CD4-positive, alpha-beta T cell treated with Interleukin-4 for 4 hours (primary cell): ENCODE data around the gene SPG7.

Source experiments
- DNase-seq: peaks from one replicate; pipeline ENCODE4 v3.0.0-alpha.2; 2020

The SPG7 gene

DNA sequence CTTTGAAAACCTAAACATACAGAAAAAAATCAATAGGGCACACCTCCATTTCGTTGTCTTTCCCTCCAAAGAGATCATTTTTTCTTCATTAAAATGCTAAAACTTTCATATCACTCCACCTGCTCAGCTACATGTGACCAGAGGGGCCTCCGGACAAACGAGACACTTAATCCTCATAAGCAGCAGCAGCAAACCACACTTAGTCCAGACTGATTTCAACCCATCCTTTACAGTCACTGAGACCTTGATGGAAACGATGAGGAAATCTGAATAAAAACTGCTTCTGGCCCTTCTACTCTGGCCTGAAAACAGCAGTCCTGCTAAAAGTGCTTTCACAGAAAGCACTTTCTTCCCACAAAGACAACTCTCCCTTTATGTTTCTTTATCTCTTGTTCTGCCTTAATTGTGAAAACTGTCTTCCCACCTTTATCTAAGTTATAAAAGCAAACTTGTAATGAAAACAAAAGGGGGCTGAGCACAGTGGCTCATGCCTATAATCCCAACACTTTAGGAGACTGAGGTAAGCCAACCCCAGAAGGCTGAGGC is 22.4 kb upstream of the SPG7 start:
- no peak for DNase-seq

DNA sequence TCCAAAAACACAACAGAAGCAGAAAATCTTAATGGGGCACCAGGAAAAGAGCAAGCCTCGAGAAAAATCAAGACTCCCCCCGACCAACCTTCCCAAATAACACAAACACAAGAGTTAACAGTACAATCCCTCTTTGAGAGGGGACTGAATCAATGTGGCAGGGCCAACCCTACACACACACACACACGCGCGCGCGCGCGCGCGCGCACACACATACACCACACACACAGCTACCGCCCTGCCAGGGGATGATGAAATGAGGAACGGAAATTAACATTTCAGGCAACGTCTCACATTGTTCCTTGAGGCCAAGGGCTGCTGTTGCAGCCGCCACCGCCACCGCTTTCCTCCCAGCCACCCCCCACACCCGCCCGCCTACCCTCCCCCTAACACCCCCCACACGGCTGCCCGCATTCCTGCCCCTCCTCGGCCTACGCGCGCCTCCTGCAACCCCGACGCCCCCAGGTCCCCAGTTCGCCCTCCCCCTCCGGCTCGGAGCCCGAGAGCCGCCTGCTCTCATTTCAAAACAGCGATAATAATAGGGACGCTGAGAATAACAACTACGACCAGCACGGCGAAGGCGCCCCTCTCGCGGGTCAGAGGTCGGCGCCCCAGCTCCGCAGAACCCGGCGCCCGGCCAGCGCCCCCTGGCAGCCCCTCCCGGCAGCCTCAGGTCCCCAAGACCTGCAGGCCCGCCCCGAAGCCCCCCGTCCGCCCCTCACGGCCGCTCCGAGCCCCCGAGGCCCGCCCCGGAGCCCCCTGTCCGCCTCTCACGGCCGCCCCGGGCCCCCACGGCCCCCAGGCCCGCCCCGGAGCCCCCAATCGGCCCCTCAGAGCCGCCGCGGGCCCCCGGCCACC is 18.9 kb upstream of the SPG7 start:
- peak; percentile 93 for DNase-seq

DNA sequence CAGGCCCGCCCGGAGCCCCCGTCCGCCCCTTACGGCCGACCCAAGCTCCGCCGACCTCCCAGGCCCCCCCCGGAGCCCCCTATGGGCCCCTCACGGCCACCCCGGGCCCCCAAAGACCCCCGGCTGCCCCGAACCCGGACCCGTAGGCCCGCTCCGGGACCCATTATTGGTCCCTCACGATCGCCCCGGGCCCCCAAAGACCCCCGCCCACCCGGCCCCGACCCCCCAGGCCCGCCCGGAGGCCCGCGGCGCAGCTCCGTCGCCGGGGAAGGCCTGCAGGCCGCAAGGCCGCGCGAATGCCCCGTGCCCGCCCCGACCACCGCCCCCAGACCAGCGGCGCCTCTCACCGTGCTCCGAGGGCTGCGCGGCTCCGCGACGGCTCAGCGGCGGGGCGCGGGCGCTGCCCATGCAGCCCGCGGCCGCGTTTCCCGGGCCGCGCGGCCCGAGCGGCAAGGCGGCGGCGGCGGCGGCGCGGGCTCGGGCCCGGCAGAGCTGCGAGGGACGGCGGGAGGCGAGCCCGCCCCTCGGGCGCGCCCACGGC is 18.2 kb upstream of the SPG7 start:
- no peak for DNase-seq

DNA sequence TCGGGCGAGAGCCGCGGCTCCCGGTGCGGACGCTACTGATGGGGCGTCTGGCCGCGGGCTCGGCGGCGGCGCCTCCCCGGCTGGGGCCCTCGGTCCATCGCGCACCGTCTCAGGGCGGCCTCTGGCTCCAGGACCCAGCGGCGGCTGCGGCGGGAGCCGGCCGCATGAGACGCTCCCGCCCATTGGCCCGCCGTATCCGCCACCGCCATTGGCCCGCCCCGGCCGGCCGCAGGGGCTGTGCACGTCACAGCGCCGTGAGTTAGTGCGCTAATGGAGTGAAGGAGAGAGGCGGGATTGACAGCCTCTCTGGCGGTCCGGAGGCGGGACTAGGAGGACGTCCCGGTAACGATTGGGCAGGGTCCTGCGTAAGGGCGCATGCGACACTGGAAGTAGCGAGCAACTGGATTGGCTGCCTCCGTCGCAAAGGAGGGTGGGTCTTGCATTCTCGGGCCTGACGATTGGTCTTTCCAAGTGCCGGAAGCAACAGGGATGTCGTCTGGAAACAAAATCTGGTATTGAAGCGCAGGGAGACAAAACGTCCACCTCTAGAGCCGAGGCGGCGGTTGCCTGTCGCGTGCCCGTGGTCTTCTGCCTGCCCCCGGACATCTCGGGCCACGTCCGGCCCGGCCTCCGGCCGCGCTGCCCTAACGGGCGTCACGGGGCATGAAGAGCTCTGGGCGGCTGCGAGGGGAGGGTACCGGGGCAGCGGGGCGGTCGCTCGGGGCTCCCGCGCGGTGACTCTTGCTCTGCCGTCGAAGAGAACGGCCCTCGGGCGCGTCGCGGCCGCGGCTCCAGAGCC is 17.6 kb upstream of the SPG7 start, which contains the start of gene ANKRD11:
TSS of gene ANKRD11 (minus strand) at position 123 of the 799 bp plus-strand sequence. CDS start 173,542 bp downstream, outside the sequence.
- peak; percentile 100 for DNase-seq

DNA sequence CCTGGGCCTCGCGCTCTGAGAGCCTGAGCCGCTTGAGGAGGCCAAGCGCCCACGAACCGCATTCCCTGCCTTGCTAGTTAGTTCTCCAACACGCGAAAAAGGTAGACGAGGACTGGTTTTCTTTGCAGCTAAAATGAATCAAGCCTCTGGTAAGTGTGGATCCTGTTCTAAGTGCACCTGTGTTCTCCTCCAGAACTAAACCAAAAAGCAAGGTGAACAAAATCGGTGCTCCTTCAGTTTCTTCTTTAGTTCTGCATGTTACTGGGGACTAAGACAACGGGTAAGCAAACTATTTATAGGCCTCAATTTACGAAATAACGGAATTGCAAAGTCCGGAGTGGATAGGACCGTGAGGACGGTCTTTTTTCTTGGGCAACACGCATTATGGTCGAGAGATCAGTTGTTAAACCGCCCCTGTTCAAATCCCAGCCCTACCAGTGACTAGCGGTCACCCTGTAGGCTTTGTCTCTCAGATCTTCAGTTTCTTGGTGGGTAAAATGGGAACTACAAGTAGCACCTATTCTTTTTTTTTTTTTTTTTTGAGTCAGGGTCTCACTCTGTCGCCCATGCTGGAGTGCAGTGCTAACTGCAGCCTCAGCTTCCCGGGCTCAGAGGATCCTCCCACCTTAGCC is 16.8 kb upstream of the SPG7 start:
- no peak for DNase-seq

DNA sequence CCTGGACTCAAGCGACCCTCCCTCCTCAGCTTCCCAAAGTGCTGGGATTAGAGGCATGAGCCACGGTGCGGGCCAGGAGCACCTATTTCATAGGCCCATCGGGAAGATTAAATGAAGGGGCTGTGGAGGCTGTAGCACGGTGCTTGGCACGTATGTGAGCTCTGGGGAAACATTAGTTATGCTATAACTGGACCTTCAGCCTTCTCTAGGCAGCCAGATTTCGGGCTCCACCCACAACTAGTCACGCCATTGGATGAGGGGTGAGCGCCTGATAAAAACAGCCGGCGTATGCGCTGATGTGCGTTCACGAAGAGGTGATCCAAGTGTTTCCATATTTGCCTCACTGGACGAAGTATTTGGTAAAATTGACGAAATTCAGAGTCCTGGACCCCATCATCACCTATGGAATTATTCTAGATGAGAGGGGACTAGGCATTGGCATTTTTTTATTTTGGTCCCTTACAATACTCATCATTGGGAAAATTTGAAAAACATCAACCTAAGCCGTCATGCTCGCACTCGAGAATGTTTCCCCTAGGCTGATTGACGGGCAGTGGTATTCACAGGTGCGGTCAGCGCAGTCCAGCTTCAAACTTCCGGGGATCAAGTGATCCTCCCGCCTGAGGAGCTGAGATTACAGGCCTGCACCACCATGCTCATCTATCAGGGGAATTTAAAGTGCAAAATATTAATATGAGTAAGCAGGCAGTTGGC is 16.1 kb upstream of the SPG7 start:
- no peak for DNase-seq

DNA sequence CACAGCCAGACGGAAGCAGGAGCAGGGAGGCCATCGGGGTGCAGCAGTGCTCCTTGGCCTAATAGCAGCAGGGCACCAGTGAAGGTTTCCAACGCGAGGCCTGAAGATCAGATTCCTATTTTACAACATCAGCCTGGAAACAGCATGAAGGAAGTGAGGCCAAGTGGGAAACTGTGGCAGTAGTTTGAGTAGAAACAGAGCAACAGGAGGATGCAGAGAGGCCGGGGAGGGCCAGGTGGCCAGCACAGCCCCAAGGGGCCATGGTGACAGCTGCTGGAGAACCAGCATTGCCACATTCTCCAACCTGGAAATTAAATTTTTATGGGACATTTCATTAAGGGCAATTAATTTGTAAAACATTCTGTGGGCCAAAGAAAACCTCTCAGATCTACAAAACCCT is 14.4 kb upstream of the SPG7 start:
- DNase-seq, result no peak

DNA sequence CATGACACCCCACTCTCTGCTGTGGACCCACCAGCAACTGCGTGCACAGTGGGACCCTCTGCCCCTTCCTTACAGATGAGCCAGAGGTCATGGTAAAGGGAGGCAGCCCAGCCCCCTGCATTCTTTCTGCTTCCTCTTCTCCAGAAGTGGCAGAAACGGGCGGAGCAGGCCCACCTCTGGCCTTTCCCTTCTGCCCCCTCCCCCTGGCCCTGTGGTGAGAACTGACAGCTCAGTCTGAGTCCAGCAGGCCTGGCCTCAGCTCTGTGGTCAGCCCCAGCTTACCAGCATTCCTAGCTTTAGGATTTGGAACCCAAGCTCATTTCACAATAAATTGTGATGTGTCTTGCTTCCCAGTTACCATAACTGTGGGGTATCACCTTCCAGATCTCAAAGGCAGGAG is 13.1 kb upstream of the SPG7 start:
- DNase-seq, result no peak

DNA sequence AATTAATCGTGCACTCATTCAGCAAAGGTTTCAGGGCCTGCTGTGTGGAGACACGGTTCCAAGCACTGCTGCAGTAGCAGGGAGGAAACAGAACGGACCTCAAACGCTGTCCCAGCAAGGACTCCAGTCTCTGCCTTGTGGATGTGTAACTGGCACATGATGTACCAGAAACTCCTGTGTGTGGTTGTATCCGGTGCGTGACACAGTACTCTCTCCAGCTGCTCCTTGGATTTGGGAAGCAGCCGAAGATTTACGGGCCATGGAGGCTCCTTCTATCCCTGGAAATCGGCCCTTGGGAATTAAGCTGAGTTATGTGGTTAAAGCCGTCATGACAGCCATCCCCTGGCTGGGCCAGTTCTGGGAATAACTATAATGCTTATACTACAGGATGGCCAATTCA is 9.4 kb upstream of the SPG7 start:
- DNase-seq, result no peak

DNA sequence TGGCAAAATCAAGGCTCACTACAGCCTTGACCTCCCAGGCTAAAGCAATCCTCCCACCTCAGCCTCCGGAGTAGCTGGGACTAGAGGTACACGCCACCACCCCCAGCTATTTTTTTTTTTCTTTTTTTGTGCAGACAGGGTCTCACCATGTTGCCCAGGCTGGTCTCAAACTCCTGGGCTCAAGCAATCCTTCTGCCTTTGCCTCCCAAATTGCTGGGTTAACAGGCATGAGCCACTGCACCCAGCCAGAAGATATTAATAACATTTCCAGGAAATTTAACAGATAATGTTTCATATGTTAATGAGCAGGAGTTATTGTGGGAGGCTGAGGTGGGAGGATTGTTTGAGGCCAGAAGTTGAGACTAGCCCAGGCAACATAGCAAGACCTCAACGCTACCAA is 8.4 kb upstream of the SPG7 start:
- DNase-seq, result no peak

DNA sequence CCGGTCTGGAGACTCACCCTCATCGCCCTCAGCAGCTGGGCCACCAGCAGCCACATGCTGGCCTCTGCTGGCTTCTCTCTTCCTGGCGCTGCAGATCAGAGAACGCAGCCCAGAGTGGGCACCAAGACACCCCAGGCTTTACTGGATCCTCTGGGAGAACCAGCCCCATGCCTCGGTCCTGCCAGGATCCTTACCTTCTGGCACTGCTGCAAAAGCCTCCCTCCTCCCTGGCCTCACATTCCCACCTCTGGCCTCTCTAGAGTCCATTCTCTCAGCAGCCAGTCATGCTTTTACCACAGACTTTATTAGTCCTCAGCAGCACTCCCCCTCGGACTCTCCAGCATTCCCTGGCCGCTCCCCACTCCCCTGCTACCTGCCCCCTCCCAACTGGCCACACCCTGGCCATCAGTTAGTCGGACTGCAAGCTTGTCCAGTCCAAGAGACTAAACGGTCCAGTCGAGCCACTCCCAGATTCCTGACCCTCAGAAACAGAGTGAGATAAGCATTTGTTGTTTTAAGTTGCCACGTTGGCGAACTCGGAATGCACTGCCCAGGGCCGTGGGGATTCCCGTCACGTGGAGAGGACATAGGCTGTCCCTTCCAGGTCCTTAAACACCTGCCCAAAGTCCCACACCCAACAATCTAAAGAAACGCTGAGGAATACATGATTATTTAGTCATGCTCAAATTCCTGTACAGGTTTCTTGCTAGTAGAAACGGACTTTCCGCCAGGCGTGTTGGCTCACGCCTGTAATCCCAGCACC is 5.9 kb upstream of the SPG7 start:
- DNase-seq, result no peak

DNA sequence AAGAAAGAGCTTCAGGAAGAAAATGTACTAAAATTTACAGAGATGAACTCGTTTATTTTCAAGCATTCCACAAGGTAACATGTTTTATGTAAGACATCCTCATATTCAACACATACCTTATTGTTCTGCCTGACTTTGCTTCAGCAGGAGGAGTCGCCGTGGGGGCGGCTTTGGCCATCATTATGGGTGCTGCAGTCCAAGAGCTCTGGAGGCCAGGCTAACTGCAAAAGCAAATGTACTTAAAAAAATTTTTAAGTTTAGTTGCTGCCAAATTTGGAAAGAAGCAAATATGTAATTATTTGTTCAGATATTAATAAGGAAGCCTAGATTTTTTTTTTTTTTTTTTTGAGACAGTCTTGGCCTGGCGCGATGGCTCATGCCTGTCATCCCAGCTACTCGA is 4.1 kb upstream of the SPG7 start:
- DNase-seq, result no peak

DNA sequence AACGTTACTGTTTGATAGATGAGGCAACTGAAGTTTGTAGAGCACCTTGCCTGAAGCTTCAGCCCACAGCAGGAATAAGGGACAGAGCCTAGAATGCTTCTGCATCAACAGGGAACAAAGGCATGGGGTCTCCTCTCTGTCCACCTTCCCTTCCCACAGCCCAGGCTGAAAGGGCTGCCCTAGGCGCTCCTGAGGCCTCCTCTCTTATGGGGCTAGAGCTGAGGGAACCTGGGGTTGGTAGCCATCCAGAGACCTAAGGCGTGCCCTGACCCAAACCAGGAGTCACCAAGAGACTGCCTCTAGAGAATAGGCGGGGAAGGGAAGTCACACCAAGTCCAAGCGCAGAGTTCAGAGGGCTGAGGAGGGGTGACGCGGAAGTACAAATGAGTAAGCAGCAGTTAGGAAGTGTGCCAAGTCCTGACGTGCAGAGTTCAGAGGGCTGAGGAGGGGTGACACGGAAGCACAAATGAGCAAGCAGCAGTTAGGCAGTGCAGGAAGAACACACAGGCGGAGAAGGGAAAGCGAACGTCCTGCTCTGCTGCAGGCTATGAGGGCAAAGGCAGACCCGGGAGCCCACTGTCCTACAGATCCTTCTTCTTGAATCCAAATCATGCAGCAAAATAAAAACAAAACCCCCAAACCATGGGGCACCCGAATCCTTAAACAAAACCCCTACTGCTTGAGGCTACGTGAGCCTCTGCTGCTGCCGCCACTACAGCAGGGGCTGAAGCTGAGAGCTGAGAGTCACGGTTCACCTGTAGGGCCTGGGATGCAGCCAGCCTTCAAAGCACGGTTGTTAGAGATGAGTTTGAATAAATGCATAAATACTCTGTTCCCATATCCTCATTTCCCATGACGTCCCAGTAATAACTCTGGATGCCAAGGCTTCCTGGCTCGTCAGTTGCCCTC is 2.7 kb upstream of the SPG7 start:
- peak; percentile 94 for DNase-seq

DNA sequence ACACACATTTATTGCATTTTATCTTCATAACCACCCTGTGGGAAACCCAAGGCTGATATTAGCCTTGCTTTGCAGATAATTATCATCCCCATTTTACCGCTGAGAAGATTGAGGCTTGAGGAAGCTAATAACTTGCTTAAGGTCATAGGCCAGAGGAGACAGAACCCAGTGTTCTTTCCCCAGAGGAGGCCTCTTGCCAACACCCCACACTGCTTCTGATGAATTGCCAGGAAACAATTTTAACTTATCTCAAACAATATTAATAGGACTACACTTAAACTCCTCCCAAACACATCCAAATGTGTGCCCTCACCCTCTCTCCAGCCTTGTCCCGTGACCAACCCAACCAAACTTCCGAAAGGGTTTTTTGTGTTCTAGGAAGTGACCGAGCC is 2.1 kb upstream of the SPG7 start:
- no peak for DNase-seq

DNA sequence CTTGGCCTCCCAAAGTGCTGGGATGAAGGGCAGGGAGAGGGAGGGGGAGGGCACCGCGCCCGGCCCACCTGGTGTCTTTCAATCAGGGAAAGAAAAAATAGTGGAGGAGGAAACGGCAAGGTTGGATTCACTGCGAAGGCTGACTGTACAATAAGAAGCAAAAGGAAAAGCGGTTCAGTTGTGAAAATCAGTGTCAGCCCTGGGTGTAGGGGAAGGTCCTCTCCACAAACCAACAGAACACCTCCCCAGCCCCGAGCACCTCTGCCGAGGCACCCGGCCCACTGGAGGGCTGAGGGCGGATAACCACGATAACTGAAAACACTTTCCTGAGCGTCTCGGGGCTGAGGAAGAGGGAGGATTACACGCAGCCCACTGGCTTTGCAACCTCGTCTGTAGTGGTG is 1.4 kb upstream of the SPG7 start:
- DNase-seq, result peak; percentile 32

DNA sequence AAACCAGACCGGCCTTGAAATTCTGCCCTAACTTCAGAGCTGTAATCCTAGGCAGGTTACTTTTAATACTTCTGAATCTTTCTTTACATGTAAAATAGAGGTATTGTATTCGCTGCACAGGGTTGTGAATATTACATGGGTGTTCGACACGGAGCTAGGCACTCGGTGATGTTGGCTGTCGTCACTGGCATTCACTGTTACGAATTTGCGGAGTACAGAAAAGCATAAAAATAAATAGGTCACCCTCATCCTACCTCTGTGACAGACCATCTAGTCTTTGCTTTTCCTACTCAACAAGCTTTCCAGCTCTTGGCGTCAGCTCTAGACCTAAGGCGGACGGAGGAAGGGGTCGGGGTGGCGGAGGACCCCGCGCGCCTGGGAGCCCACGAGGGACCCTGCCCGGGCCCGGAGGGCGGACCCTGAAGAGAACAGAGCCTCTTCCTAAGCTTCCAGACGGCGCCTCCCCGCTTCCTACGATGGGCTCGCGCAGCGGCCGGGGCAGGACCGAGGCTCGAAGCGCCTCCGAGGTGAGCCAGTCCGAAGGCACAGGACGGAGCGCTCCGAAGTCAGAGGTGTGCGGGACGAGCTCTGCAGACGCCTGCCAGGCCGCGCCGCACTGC is 879 bp upstream of the SPG7 start:
- no peak for DNase-seq

DNA sequence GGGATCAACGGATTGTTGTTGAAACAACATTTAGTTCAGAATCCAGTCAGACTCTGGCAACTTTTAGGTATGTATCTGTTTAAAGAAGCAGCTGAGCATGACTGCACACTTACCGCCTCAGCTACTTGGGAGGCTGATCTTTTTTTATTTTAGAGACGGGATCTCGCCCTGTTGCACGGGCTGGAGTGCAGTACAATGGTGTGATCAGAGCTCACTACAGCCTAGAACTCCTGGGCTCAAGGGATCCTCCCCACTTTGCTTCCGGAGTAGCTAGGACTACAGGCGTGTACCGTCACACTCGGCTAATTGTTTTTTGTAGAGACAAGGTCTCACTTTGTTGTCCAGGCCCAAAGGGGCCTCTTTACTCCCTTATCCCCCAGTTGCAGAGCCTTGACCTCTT is 2.3 kb downstream of the SPG7 start:
- no peak for DNase-seq

DNA sequence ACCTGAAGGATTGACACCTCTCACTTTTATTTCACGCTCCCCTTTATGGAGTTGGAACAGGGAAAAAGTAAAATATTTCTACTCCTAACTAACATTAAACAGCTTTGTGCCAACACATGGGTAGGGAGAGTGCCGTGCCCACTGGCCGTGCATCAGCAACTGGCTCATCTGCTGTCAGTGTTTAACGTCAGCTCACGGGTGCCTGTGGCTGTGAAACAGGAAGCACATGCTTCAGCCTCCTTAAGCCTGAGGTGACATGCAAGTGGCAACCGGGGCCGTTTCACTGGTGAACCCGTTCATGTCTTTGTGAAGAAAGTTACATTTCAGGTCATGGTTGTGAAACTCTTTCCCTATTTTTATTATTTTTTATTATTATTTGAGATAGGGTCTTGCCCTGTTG is 3.2 kb downstream of the SPG7 start:
- no peak for DNase-seq

DNA sequence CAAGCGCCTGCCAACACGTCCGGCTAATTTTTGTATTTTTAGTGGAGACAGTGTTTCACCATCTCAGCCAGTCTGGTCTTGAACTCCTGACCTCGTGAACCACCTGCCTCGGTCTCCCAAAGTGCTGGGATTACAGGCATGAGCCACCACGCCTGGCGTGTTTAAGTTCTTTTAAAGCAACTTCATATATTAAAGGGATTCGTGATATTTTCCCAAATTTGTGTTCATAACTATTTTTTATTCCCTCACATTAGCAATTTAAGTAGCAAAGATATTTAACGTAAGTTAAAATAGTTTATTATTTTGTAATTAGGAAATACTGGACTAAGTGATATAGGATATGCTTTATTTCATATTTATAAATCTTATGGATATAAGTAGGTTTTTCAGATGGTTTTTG is 4.2 kb downstream of the SPG7 start:
- no peak for DNase-seq

DNA sequence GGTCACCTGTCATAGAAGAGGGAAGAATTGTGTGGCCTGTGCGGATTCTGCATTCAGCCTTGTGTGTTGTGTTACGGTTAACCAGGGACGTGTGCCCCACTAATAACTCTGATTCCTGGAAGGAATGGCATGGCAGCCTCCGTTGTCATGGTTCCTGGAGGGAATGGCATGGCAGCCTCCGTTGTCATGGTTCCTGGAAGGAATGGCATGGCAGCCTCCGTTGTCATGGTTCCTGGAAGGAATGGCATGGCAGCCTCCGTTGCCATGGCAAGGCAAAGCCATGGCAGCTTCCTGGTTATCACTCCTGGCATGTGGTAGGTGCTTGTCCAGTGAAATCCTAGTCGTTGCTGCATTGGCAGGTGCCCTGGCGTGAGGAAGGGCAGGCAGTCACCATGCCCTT is 8.9 kb downstream of the SPG7 start:
- no peak for DNase-seq
